Lung (tissue), 12 donors: ENCODE results near the gene GBP1. TPM values are rescaled to one million over a fixed set of nuclear protein-coding genes. Genes with fewer than 3 reads are reported as not detected.
A peak's percentile ranks its signal among the peaks of the same experiment; 100 is the strongest.
"Not testable (repeated sequence)": the region's sequence is repeated elsewhere in the genome, so short reads cannot be mapped to it uniquely, and the experiment has no call there.

Source experiments
- ATAC-seq: fragments of 200-7000 bp; cut with Tn5 transposase; one replicate; pipeline ENCODE4 v1.9.1; 2020; ENCODE audit warnings: moderate number of reproducible peaks; ENCODE audit not compliant: insufficient read depth, low FRiP score
- DNase-seq, 3 donors: peaks; one replicate each; pipeline ENCODE4 v3.0.0-alpha.2; 2013 to 2017
- H3K27ac ChIP-seq, 2 donors: one replicate each; pipeline ENCODE4 v1.5.1; 2013; ENCODE audit warnings: mild to moderate bottlenecking in 2 of 2, moderate library complexity in 2 of 2, control low read depth in 1 of 2, inconsistent platforms in 1 of 2, low read depth in 1 of 2, low read length in 1 of 2
- H3K27me3 ChIP-seq, 3 donors: one replicate each; pipeline ENCODE4 v1.5.1; 2013; ENCODE audit warnings: low read length in 2 of 3; ENCODE audit not compliant: control insufficient read depth in 3 of 3, insufficient read depth in 3 of 3
- H3K36me3 ChIP-seq, 4 donors: one replicate each; pipeline ENCODE4 v1.5.1; 2013; ENCODE audit warnings: low read length in 4 of 4, mild to moderate bottlenecking in 1 of 4, moderate library complexity in 1 of 4; ENCODE audit not compliant: control insufficient read depth in 4 of 4, insufficient read depth in 4 of 4
- H3K4me1 ChIP-seq, 5 donors: one replicate each; pipeline ENCODE4 v1.5.1; 2013; ENCODE audit warnings: low read length in 5 of 5, mild to moderate bottlenecking in 2 of 5, moderate library complexity in 1 of 5; ENCODE audit not compliant: control insufficient read depth in 5 of 5, insufficient read depth in 5 of 5
- H3K4me3 ChIP-seq: one replicate; pipeline ENCODE4 v1.5.1; 2013; ENCODE audit warnings: mild to moderate bottlenecking, control low read depth, moderate library complexity
- H3K9ac ChIP-seq, 2 donors: one replicate each; pipeline ENCODE4 v1.5.1; 2013; ENCODE audit warnings: low read length in 2 of 2, control low read depth in 1 of 2; ENCODE audit not compliant: insufficient read depth in 1 of 2
- H3K9me3 ChIP-seq, 4 donors: one replicate each; pipeline ENCODE4 v1.5.1; 2013; ENCODE audit warnings: low read length in 3 of 4, mild to moderate bottlenecking in 1 of 4, moderate library complexity in 1 of 4; ENCODE audit not compliant: control insufficient read depth in 4 of 4, insufficient read depth in 3 of 4
- WGBS, 2 donors: extraction: QIAGEN DNeasy Blood & Tissue Kit; methylation state at CpG; one replicate each; pipeline ENCODE4 v1.1.7; 2013; 5-methylcytosine and 5-hydroxymethylcytosine counted together
- polyA plus RNA-seq, 2 donors: library from polyadenylated mRNA; stranded (reverse); fragments of 200-250 nt; gene quantifications; one replicate each; pipeline ENCODE4 v1.2.1, GENCODE V29; 2013
- total RNA-seq, 2 donors: library from RNA; depleted of rRNA in 1 of 2; stranded (reverse); fragments of >200 nt in 1 of 2; gene quantifications; one replicate each; pipeline ENCODE4 v1.2.1, GENCODE V29; 2014 to 2021
- TF ChIP-seq, protein P1 (sequence below): IDR thresholded peaks from 2 replicates; pipeline ENCODE4 v1.5.1; 2012; ENCODE audit warnings: mild to moderate bottlenecking; ENCODE audit errors: control extremely low read depth, extremely low read depth
- donor health status: control.
- donor health status: control.
- donor health status: Bipolar disorder and iron deficiency.
- donor health status: healthy.
- donor health status: DM: yes; HTN: yes; CAD: no.

GBP1 gene
- total and polyA plus RNA-seq, 4 donors: 13.0 to 62.5 (median 44.6) TPM

DNA sequence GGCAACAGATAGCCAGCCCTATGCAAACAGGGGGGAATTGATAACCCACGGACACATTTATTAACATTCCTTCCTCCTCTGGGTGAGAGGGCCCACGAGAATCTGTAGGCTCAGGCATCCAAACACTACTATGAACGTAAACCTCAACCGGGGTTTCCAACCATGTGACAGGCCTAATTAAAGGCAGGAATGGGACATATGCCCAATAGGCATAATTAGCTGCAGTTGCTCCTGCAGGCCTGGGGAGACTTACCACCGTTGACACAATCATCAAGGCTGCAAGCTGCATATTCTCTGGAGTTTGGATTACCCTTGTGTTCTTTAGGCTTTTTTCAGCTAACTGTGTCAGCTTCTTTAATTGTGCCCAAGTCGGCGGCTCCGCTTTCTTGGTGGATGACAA lies 22.2 kb upstream of the GBP1 start:
- whole genome bisulfite sequencing, 2 donors: 83 to 89% methylated on average over 8 of the region's 8 CpGs
- Histone ChIP-seq H3K9me3 (no peaks in the 10 kb centered on the region), H3K9ac (no peak overlapping the region), H3K4me1 (peaks cover 0 to 3% (median 0%) of the 10 kb centered on the region in 5 donors), H3K4me3 (no peak overlapping the region), H3K27ac (no peak overlapping the region), H3K27me3 (no peaks in the 10 kb centered on the region), H3K36me3 (no peaks in the 10 kb centered on the region)
- TF ChIP-seq, protein P1, sequence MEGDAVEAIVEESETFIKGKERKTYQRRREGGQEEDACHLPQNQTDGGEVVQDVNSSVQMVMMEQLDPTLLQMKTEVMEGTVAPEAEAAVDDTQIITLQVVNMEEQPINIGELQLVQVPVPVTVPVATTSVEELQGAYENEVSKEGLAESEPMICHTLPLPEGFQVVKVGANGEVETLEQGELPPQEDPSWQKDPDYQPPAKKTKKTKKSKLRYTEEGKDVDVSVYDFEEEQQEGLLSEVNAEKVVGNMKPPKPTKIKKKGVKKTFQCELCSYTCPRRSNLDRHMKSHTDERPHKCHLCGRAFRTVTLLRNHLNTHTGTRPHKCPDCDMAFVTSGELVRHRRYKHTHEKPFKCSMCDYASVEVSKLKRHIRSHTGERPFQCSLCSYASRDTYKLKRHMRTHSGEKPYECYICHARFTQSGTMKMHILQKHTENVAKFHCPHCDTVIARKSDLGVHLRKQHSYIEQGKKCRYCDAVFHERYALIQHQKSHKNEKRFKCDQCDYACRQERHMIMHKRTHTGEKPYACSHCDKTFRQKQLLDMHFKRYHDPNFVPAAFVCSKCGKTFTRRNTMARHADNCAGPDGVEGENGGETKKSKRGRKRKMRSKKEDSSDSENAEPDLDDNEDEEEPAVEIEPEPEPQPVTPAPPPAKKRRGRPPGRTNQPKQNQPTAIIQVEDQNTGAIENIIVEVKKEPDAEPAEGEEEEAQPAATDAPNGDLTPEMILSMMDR: no peak
- DNase-seq: no peak
- no peak for ATAC-seq

DNA sequence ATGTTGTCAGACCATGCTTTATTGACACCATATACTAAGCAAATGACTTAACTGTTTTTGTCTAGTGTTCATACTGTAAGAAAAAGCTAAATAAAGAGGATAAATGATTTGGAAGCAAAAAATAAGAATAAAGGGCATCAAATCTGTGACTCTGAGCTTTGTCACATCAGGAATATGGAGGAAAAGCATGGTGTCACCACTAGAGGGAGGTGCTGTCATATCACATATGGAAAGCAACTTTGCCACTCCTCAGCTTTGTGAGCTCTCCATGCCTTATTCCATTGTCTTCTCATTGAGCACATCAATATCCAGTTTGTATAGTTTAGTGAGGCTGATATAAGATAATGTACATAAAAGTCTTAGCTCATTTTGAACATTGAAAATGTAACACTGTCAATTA lies 20.8 kb upstream of the GBP1 start:
- ATAC-seq (no peak), DNase-seq (peak; percentile 36 to 75 (median 39))
- Histone ChIP-seq H3K4me3 (no peak overlapping the region), H3K36me3 (no peaks in the 10 kb centered on the region), H3K9ac (no peak overlapping the region), H3K27me3 (no peaks in the 10 kb centered on the region), H3K9me3 (no peaks in the 10 kb centered on the region), H3K27ac (no peak overlapping the region), H3K4me1 (peaks cover 0 to 3% (median 0%) of the 10 kb centered on the region in 5 donors)
- TF ChIP-seq, protein P1: peak; percentile 43

DNA sequence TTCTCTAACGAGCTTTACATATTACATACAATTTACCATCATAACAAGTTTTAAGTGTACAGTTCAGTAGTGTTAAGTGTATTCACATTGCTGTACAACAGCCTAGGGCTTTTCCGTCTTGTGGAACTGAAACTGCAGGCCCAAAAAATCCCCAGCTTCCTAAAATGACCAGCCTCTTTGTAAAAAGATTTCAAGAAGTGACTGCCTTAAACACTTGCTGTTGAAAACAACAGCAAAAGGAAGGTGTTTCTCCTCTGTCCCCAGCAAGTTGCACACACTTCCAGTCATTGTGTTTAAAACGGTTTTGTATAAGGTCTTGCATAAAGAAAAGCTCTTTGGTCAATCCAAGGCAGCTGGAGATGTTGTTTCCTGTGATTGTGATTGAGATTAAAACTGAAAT lies 16.0 kb upstream of the GBP1 start:
- Histone ChIP-seq H3K9me3 (no peaks in the 10 kb centered on the region), H3K4me3 (no peak overlapping the region), H3K27me3 (no peaks in the 10 kb centered on the region), H3K9ac (no peak overlapping the region), H3K36me3 (no peaks in the 10 kb centered on the region), H3K27ac (no peak overlapping the region), H3K4me1 (peaks cover 0 to 3% (median 0%) of the 10 kb centered on the region in 5 donors)
- TF ChIP-seq, protein P1: no peak
- ATAC-seq (no peak), DNase-seq (peak in 1 of 3 donors; percentile 5)
- WGBS, 2 donors: 44 to 49% methylated on average over 3 of the region's 3 CpGs

GRCh38 chr1:89080068-89080467 lies 15.1 kb upstream of the GBP1 start:
- not testable (repeated sequence) for H3K4me1 ChIP-seq, DNase-seq, H3K27me3 ChIP-seq, H3K4me3 ChIP-seq, H3K36me3 ChIP-seq, H3K27ac ChIP-seq, H3K9me3 ChIP-seq, H3K9ac ChIP-seq, ATAC-seq
- WGBS, 2 donors: 84 to 89% methylated on average over 7 of the region's 7 CpGs

- ATAC-seq, H3K27me3 ChIP-seq, H3K9ac ChIP-seq, H3K4me1 ChIP-seq, H3K27ac ChIP-seq, H3K9me3 ChIP-seq, DNase-seq, H3K36me3 ChIP-seq, H3K4me3 ChIP-seq: not testable (repeated sequence)
- 82% methylated on average over 8 of the region's 8 CpGs for WGBS, 2 donors
Measured at GRCh38 chr1:89072466-89073065, 7.6 kb upstream of the GBP1 start.
